Keratinocyte (primary cell): Measurements from ENCODE around the gene PFKP. TPM values are rescaled to one million over a fixed set of nuclear protein-coding genes. Genes with fewer than 3 reads are reported as not detected.

Experiments used
- DNase-seq: peaks from one replicate; pipeline ENCODE4 v3.0.0-alpha.2; 2011; ENCODE audit warnings: low read depth, missing footprints, low spot score
- FAIRE-seq: peaks from 2 replicates; lab custom pipeline; 2011; peaks lifted over from hg19 to GRCh38; lab: Jason Lieb, UNC
- H2AFZ ChIP-seq: 2 replicates; pipeline ENCODE4 v1.6.0; 2012; ENCODE audit warnings: low read length, control low read depth, inconsistent platforms; ENCODE audit not compliant: control insufficient read depth
- H3K27ac ChIP-seq: 2 replicates; pipeline ENCODE4 v1.5.1; 2011; ENCODE audit warnings: low read length; ENCODE audit not compliant: control insufficient read depth, insufficient read depth
- H3K27me3 ChIP-seq: 3 replicates; pipeline ENCODE4 v1.6.0; 2011; ENCODE audit warnings: low read length; ENCODE audit not compliant: control insufficient read depth, insufficient read depth; ENCODE audit errors: extremely low read depth
- H3K36me3 ChIP-seq, 2 experiments: 2 replicates in 1 of 2; 3 replicates in 1 of 2; pipeline ENCODE4 v1.5.1; 2011; ENCODE audit warnings: low read length in 2 of 2, mild to moderate bottlenecking in 1 of 2; ENCODE audit not compliant: control insufficient read depth in 2 of 2, insufficient read depth in 2 of 2; ENCODE audit errors: extremely low read depth in 1 of 2
- H3K4me1 ChIP-seq: 3 replicates; pipeline ENCODE4 v1.5.1; 2011; ENCODE audit warnings: low read length; ENCODE audit not compliant: control insufficient read depth, insufficient read depth; ENCODE audit errors: extremely low read depth
- H3K4me2 ChIP-seq: 3 replicates; pipeline ENCODE4 v1.6.0; 2011; ENCODE audit warnings: low read depth, low read length; ENCODE audit not compliant: control insufficient read depth, insufficient read depth; ENCODE audit errors: extremely low read depth
- H3K4me3 ChIP-seq, 3 experiments: fragments of 200-600 bp in 1 of 3; sonication (generic) in 1 of 3; 2 replicates in 2 of 3; 3 replicates in 1 of 3; pipeline ENCODE4 v1.5.1; 2011 to 2016; ENCODE audit warnings: low read length in 3 of 3, mild to moderate bottlenecking in 3 of 3, control low read depth in 2 of 3, inconsistent platforms in 1 of 3, low read depth in 1 of 3, mixed read lengths in 1 of 3, mixed run types in 1 of 3, moderate library complexity in 1 of 3; ENCODE audit not compliant: control insufficient read depth in 2 of 3, insufficient read depth in 2 of 3; ENCODE audit errors: extremely low read depth in 1 of 3
- H3K79me2 ChIP-seq: 2 replicates; pipeline ENCODE4 v1.6.0; 2012; ENCODE audit warnings: low read length; ENCODE audit not compliant: control insufficient read depth, insufficient read depth
- H3K9ac ChIP-seq: 3 replicates; pipeline ENCODE4 v1.6.0; 2011; ENCODE audit warnings: low read length; ENCODE audit not compliant: control insufficient read depth, insufficient read depth; ENCODE audit errors: extremely low read depth
- H3K9me1 ChIP-seq: 3 replicates; pipeline ENCODE4 v1.6.0; 2011; ENCODE audit warnings: low read length; ENCODE audit not compliant: control insufficient read depth, insufficient read depth; ENCODE audit errors: extremely low read depth
- H3K9me3 ChIP-seq: 2 replicates; pipeline ENCODE4 v1.5.1; 2012; ENCODE audit warnings: low read depth, low read length; ENCODE audit not compliant: control insufficient read depth
- H4K20me1 ChIP-seq: 3 replicates; pipeline ENCODE4 v1.6.0; 2011; ENCODE audit warnings: low read length; ENCODE audit not compliant: control insufficient read depth, insufficient read depth; ENCODE audit errors: extremely low read depth
- CTCF ChIP-seq, 3 experiments: IDR thresholded peaks in 1 of 3; conservative IDR thresholded peaks in 1 of 3; optimal IDR thresholded peaks in 1 of 3; 2 replicates in 2 of 3; 3 replicates in 1 of 3; pipeline versions ENCODE3 to v1.5.1; 2011; ENCODE audit warnings: low read length in 3 of 3, mild to moderate bottlenecking in 3 of 3, moderate library complexity in 2 of 3, control low read depth in 1 of 3, inconsistent platforms in 1 of 3; ENCODE audit not compliant: insufficient read depth in 2 of 3; ENCODE audit errors: extremely low read depth in 1 of 3
- EZH2 ChIP-seq: IDR thresholded peaks from one replicate; pipeline ENCODE4 v1.6.1; 2012; ENCODE audit warnings: inconsistent platforms, mild to moderate bottlenecking, low read length, moderate library complexity
- dilution Hi-C: fragments of 300-500 bp; cut with MboI; formaldehyde crosslinking; loops from one replicate; pipeline ENCODE4 v1.7.0; 2020; ENCODE audit warnings: low sequenced_read_pairs; ENCODE audit not compliant: extremely low pct_ligation_motif_present
- polyA plus RNA-seq, 5 experiments: library from polyadenylated mRNA; depleted of rRNA in 3 of 5; stranded (reverse) in 3 of 5; stranded (forward) in 1 of 5; unstranded in 1 of 5; fragments of >200 nt; gene quantifications; 1 replicate in 1 of 5; 2 replicates in 3 of 5; 3 replicates in 1 of 5; pipeline versions ENCODE4 v1.2.1 to v1.2.3, GENCODE V29; 2011 to 2012; ENCODE audit warnings: missing spikeins in 2 of 5, low read depth in 1 of 5, low replicate concordance in 1 of 5

Gene PFKP
- polyA plus RNA-seq, 1 donor (not counting 4 experiments of a cell fraction or from before 2014, with no cell fraction given) = 117 TPM

- no peaks in the 10 kb centered on the region for H4K20me1 ChIP-seq
- DNase-seq (no peak), FAIRE-seq (no peak)
- H3K4me3 ChIP-seq = no peak overlapping the region
- H3K36me3 ChIP-seq = no peaks in the 10 kb centered on the region
- no peak overlapping the region for H2AFZ ChIP-seq
- no peaks in the 10 kb centered on the region for H3K9me1 ChIP-seq
- dilution Hi-C loops = no loop called here
- no peak overlapping the region for H3K4me2 ChIP-seq
- TF ChIP-seq CTCF (optimal IDR thresholded peaks at IDR 0.05 in 1 of 3, IDR thresholded peaks at IDR 0.05 in 1 of 3, conservative IDR thresholded peaks at IDR 0.05 in 1 of 3; ENCODE audit: extremely low read depth in 1 of 3, insufficient read depth in 2 of 3, low read length in 3 of 3) (no peak), EZH2 (no peak)
- no peak overlapping the region for H3K9ac ChIP-seq
- H3K9me3 ChIP-seq = no peaks in the 10 kb centered on the region
- H3K79me2 ChIP-seq = no peaks in the 10 kb centered on the region
- H3K27ac ChIP-seq = no peak overlapping the region
- H3K4me1 ChIP-seq = no peaks in the 10 kb centered on the region
- no peaks in the 10 kb centered on the region for H3K27me3 ChIP-seq
Measured at GRCh38 chr10:3025026-3025683, 42.2 kb upstream of the PFKP start.

DNA sequence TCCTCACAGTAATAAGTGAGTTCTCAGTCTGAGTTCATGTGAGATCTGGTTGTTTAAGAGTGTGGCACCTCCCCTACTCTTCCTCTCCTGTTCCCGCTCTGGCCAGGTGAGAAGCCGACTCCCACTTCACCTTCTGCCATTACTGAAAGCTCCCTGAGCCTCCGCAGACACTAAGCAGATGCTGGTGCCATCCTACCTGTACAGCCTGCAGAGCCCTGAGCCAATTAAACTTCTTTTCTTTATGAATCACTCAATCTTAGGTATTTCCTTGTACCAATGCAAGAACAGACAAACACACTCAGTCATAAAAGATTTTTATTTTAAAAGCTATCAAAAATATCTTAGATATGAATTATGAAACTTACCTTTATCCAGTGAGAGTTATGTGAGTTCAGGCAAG, 39.5 kb upstream of the PFKP start:
- H3K27ac ChIP-seq = no peak overlapping the region
- H3K9ac ChIP-seq = no peak overlapping the region
- H3K4me3 ChIP-seq = no peak overlapping the region
- FAIRE-seq (no peak), DNase-seq (no peak)
- no peaks in the 10 kb centered on the region for H3K79me2 ChIP-seq
- dilution Hi-C loops = no loop called here
- no peaks in the 10 kb centered on the region for H3K27me3 ChIP-seq
- H3K9me1 ChIP-seq = no peaks in the 10 kb centered on the region
- TF ChIP-seq EZH2 = no peak
- TF ChIP-seq CTCF (optimal IDR thresholded peaks at IDR 0.05 in 1 of 3, IDR thresholded peaks at IDR 0.05 in 1 of 3, conservative IDR thresholded peaks at IDR 0.05 in 1 of 3; ENCODE audit: extremely low read depth in 1 of 3, insufficient read depth in 2 of 3, low read length in 3 of 3) = no peak
- H3K4me2 ChIP-seq = no peak overlapping the region
- no peaks in the 10 kb centered on the region for H3K9me3 ChIP-seq
- H3K36me3 ChIP-seq = no peaks in the 10 kb centered on the region
- no peaks in the 10 kb centered on the region for H4K20me1 ChIP-seq
- H3K4me1 ChIP-seq = no peaks in the 10 kb centered on the region
- no peak overlapping the region for H2AFZ ChIP-seq
